OCI-LY3 (cell line): ENCODE data around the gene FXYD5.

ENCODE experiments used
- EZH2phosphoT487 ChIP-seq: fragments of 200-600 bp; shearing (Covaris generic); IDR thresholded peaks from 2 replicates; pipeline ENCODE4 v1.6.1; 2018; ENCODE audit warnings: antibody characterized with exemption, mixed run types, low read depth
- TF ChIP-seq, protein P1 (sequence below): fragments of 200-600, 300-600 bp; sonication (generic); IDR thresholded peaks from 2 replicates; pipeline ENCODE4 v1.5.1; 2014; ENCODE audit warnings: antibody characterized with exemption, low read length, low read depth

DNA sequence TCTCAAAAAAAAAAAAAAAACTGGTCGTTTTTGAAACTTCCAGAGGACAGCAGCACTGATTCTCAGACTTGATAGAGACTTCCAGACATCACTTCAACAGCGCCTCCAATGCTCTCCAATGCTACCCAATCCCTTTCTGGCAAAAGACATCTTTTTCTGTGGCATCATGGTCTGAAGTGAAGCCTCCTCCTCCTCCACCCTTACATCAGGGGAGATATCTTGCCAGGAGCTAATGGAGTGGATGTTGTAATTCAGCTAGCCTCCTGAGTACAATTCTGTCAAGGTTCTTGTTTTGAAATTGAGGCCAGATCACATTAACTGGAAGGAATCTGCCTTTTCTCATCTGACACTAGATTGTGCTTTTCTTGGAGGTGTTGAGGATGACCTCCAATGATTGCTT, 24.2 kb downstream of the FXYD5 start:
- TF ChIP-seq, protein P1, sequence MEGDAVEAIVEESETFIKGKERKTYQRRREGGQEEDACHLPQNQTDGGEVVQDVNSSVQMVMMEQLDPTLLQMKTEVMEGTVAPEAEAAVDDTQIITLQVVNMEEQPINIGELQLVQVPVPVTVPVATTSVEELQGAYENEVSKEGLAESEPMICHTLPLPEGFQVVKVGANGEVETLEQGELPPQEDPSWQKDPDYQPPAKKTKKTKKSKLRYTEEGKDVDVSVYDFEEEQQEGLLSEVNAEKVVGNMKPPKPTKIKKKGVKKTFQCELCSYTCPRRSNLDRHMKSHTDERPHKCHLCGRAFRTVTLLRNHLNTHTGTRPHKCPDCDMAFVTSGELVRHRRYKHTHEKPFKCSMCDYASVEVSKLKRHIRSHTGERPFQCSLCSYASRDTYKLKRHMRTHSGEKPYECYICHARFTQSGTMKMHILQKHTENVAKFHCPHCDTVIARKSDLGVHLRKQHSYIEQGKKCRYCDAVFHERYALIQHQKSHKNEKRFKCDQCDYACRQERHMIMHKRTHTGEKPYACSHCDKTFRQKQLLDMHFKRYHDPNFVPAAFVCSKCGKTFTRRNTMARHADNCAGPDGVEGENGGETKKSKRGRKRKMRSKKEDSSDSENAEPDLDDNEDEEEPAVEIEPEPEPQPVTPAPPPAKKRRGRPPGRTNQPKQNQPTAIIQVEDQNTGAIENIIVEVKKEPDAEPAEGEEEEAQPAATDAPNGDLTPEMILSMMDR = no peak
- no peak for TF ChIP-seq EZH2phosphoT487
